ENCODE measurements around the gene TUBB2B.
A peak's percentile ranks its signal among the peaks of the same experiment; 100 is the strongest.

Gene TUBB2B

GRCh38 chr6:3231247-3232016, 4.0 kb upstream of the TUBB2B start:
- DNase-seq, result no peak

GRCh38 chr6:3230900-3231246, 3.4 kb upstream of the TUBB2B start:
- no peak for DNase-seq

- DNase-seq, result no peak
Observed at GRCh38 chr6:3230256-3230882, 2.9 kb upstream of the TUBB2B start.

DNA sequence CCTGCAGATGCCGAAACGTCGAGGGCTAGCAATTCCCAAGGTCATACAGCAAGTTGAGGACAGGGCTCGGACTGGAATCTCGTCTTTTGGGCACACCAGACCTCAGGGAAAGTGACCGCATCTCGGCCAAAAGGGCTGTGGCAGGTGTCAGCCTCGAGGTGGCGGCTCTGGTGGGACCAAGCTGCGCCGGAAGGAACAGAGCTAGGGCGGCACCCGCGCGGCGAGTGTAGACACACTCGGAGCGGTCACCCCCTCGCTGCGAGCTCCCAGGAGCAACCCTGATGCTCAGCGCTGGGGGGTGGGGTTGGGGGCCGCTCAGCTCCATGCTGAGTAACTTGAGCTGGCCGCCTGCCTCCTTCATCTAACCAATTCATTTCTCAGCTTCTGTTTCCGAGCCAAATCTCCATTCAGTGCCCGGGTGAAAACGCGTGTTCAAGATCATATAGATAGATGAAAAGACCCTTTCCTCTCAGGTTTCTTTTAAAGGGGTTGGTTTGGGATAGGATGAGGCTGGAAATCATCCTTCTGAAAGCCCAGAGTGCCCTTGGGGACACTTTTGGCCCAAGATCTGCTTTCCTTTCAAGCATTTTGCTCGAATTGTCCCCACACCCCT, 2.2 kb upstream of the TUBB2B start:
- DNase-seq, result no peak

GRCh38 chr6:3228771-3229565, 1.5 kb upstream of the TUBB2B start:
- peak in 1 of 4 experiments; percentile 15 for DNase-seq

- DNase-seq, result no peak
Observed at GRCh38 chr6:3228046-3228671, 706 bp upstream of the TUBB2B start.

GRCh38 chr6:3226481-3227362, 731 bp downstream of the TUBB2B start:
- DNase-seq, result no peak

GRCh38 chr6:3226042-3226441, 1.4 kb downstream of the TUBB2B start:
- DNase-seq, result no peak

GRCh38 chr6:3222506-3223038, 4.9 kb downstream of the TUBB2B start:
- DNase-seq, result no peak

DNA sequence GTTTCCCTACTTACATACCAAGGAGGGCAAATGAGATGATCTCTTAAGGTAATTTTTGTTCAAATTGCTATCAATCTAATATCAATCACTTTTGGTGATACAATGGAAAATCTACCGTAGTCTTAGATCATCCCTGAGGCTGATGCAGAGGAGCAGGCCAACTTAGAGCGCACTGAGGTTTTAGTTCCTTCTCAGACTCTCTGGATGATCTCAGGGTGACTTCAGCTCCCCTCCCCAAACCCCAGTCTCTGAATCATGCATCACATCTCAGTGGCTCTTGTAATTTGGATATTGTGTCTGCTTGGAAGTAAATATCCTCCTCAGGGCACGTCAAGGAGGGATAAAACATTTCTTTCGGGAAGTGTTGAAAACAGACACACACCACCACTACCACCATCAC, 5.9 kb downstream of the TUBB2B start:
- DNase-seq, result no peak

DNA sequence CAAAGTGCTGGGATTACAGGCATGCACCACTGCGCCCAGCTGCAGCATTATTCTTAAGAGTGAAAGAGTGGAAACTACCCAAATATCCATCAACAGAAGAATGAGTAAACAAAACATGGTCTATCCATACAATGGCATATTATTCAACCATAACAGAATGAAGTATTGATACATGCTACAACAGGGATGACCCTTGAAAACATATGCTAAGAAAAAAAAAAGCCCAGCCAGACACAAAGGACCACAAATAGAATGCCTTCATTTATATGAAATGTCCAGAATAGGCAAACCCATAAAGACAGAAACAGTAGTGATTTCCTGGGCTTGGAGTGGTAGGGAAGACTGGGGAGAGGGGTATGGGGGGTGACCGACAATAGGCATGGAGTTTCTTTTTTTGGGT, 7.1 kb downstream of the TUBB2B start:
- DNase-seq, result no peak

- DNase-seq, result no peak
Observed at GRCh38 chr6:3218266-3218665, 9.2 kb downstream of the TUBB2B start.

DNA sequence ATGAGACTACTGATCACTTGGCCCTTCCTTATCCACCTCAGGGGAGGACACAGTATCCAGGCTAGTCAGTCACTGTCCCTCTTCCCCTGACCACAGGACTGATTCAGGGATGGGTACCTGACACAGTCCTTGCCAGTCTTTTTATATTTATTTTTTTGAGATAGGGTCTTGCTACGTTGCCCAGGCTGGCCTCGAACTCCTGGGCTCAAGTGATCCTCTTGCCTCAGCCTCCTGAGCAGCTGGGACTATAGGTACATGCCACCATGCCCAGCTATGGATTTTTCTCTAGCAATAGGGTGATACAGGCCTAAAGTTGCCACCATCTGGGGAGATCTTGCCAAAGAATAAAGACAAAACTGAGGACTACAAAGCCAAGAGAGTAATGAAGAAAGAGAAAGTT, 10.2 kb downstream of the TUBB2B start:
- DNase-seq, result no peak

- no peak for DNase-seq
Observed at GRCh38 chr6:3214898-3215297, 12.6 kb downstream of the TUBB2B start.

- no peak for DNase-seq
Observed at GRCh38 chr6:3213334-3213695, 14.1 kb downstream of the TUBB2B start.

GRCh38 chr6:3212261-3212660, 15.2 kb downstream of the TUBB2B start:
- DNase-seq, result no peak

DNA sequence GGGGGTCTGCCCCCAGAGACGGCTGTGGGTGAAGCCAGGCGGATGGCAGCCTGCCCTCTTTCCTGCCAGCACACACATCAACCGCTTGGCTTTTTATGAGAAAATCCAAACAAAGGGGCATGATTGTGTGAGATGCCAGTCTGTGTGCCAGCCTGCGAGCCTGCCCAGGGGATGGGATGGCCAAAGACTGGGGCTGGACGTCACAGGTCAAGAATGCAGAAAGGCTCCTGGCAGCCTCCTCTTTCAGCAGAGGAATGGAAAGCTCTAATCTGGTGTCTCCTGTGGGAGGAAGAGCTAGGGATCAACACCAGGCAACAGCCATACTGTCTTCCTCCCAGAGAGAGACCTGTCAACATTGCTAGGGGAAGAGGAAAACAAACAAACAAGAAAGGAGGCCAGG, 15.8 kb downstream of the TUBB2B start:
- DNase-seq, result no peak

GRCh38 chr6:3210024-3210610, 17.3 kb downstream of the TUBB2B start:
- no peak for DNase-seq

DNA sequence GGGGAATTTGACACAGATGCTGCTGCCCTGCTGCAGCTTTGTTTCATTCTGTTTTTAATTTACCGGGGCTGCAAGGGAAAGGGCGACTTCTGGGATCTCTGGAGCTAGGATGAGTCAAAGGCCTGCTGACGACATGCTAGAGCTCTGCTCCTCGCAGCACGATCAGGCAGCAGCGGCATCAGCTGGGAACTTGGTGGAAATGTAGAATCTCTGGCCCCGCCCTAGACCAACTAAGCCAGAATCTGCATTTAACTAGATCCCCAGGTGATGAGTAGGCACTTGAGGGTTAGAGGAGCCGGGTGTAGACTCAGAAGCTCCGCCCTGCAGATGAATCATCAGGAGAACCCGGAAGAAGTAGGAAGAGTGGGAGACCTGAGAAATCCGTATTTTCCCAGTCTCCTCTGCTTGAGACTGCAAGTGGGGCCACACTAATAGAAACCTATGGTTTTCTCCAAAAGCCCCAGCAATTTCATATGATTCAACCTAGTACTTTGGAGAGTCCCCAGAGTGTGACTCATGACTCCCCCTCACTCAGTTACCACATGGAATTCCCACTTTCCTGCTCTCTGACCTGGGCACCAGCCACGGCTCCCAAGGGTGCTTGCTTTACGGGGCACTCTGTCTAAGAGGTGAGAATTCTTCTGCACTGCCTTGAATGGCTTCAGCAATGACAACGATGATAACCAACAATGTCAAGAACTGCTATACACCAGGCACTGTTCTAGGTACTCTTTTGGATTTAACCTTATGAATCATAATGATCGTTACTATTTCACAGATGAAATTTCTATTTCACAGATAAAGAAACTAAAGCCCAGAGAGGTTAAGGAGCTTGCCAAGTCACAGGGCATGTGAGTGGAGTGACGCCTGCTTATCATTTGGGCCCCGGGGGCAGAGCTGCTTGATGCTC, 18.1 kb downstream of the TUBB2B start:
- DNase-seq, result peak in 1 of 4 experiments; percentile 13

GRCh38 chr6:3208775-3209113, 18.7 kb downstream of the TUBB2B start:
- no peak for DNase-seq
